ENCODE measurements around the gene RPS15.

GRCh38 chr19:1447944-1448343 lies 9.7 kb downstream of the RPS15 start:
- TF ChIP-seq CREB5 (CRISPR knock-in tag; IDR thresholded peaks at IDR 0.05; ENCODE audit: low read depth): no peak
- TF ChIP-seq OSR1 (CRISPR knock-in tag; IDR thresholded peaks at IDR 0.05): no peak
